DND-41 (cell line): ENCODE results near the gene C1QTNF2.

Source experiments
- ATAC-seq: fragments of 200-7000 bp; cut with Tn5 transposase; 3 replicates; pipeline ENCODE4 v1.9.1; 2021; ENCODE audit warnings: low read depth; ENCODE audit not compliant: insufficient read depth
- DNase-seq: peaks from one replicate; pipeline ENCODE4 v3.0.0-alpha.2; 2020
- H2AFZ ChIP-seq: 2 replicates; pipeline ENCODE4 v1.6.0; 2012; ENCODE audit warnings: low read depth, low read length
- H3K27ac ChIP-seq: 2 replicates; pipeline ENCODE4 v1.5.1; 2012; ENCODE audit warnings: low read length, inconsistent platforms
- H3K27me3 ChIP-seq: fragments of 200-600 bp; sonication (generic); 2 replicates; pipeline ENCODE4 v1.6.0; 2012; ENCODE audit warnings: low read length, mild to moderate bottlenecking, inconsistent platforms; ENCODE audit not compliant: insufficient read depth, poor library complexity
- H3K36me3 ChIP-seq: 2 replicates; pipeline ENCODE4 v1.5.1; 2012; ENCODE audit warnings: low read length, inconsistent platforms; ENCODE audit not compliant: insufficient read depth
- H3K4me1 ChIP-seq: 2 replicates; pipeline ENCODE4 v1.5.1; 2012; ENCODE audit warnings: mild to moderate bottlenecking, low read length; ENCODE audit not compliant: insufficient read depth
- H3K4me2 ChIP-seq: 2 replicates; pipeline ENCODE4 v1.6.0; 2012; ENCODE audit warnings: mild to moderate bottlenecking, moderate library complexity, low read length, inconsistent platforms; ENCODE audit not compliant: insufficient read depth
- H3K4me3 ChIP-seq, 2 experiments: fragments of 200-600 bp in 1 of 2; shearing (Covaris generic) in 1 of 2; 2 replicates each; pipeline ENCODE4 v1.5.1; 2012 to 2016; ENCODE audit warnings: inconsistent platforms in 2 of 2, low read length in 2 of 2, mild to moderate bottlenecking in 2 of 2, low read depth in 1 of 2, moderate library complexity in 1 of 2
- H3K79me2 ChIP-seq: 2 replicates; pipeline ENCODE4 v1.6.0; 2012; ENCODE audit warnings: low read length, inconsistent platforms; ENCODE audit not compliant: insufficient read depth
- H3K9ac ChIP-seq: 2 replicates; pipeline ENCODE4 v1.6.0; 2012; ENCODE audit warnings: low read depth, mild to moderate bottlenecking, inconsistent platforms, low read length, moderate library complexity
- H3K9me3 ChIP-seq: 2 replicates; pipeline ENCODE4 v1.5.1; 2012; ENCODE audit warnings: low read length, moderate library complexity, mild to moderate bottlenecking, inconsistent platforms; ENCODE audit not compliant: insufficient read depth, severe bottlenecking
- H4K20me1 ChIP-seq: 2 replicates; pipeline ENCODE4 v1.6.0; 2012; ENCODE audit warnings: low read length; ENCODE audit not compliant: insufficient read depth
- CTCF ChIP-seq: IDR thresholded peaks from 2 replicates; pipeline ENCODE4 v1.5.1; 2012; ENCODE audit warnings: borderline replicate concordance, low read length, moderate library complexity, mild to moderate bottlenecking; ENCODE audit not compliant: poor library complexity, severe bottlenecking; ENCODE audit errors: extremely low read depth
- EZH2 ChIP-seq: IDR thresholded peaks from 3 replicates; pipeline ENCODE4 v1.6.1; 2012; ENCODE audit warnings: borderline replicate concordance, low read depth, mild to moderate bottlenecking, moderate library complexity, low read length, inconsistent platforms; ENCODE audit not compliant: severe bottlenecking

The C1QTNF2 gene

GRCh38 chr5:160376416-160376815 lies 6.0 kb upstream of the C1QTNF2 start:
- no peak overlapping the region for H3K4me3 ChIP-seq
- H3K79me2 ChIP-seq = no peaks in the 10 kb centered on the region
- no peaks in the 10 kb centered on the region for H3K9me3 ChIP-seq
- H3K4me2 ChIP-seq = no peak overlapping the region
- no peak for DNase-seq
- no peak overlapping the region for H3K9ac ChIP-seq
- TF ChIP-seq EZH2 (no peak), CTCF (no peak)
- no peaks in the 10 kb centered on the region for H3K36me3 ChIP-seq
- H3K27me3 ChIP-seq = peaks cover 14% of the 10 kb centered on the region
- ATAC-seq = no peak
- H2AFZ ChIP-seq = no peak overlapping the region
- no peaks in the 10 kb centered on the region for H4K20me1 ChIP-seq
- no peak overlapping the region for H3K27ac ChIP-seq
- H3K4me1 ChIP-seq = no peaks in the 10 kb centered on the region

GRCh38 chr5:160375701-160376100 lies 5.3 kb upstream of the C1QTNF2 start:
- H3K4me1 ChIP-seq = no peaks in the 10 kb centered on the region
- no peak overlapping the region for H3K4me3 ChIP-seq
- no peak overlapping the region for H2AFZ ChIP-seq
- no peak overlapping the region for H3K9ac ChIP-seq
- DNase-seq (no peak), ATAC-seq (no peak)
- no peaks in the 10 kb centered on the region for H3K36me3 ChIP-seq
- H3K27ac ChIP-seq = no peak overlapping the region
- H3K27me3 ChIP-seq = peaks cover 14% of the 10 kb centered on the region
- H3K4me2 ChIP-seq = no peak overlapping the region
- H3K9me3 ChIP-seq = no peaks in the 10 kb centered on the region
- H3K79me2 ChIP-seq = no peaks in the 10 kb centered on the region
- no peaks in the 10 kb centered on the region for H4K20me1 ChIP-seq
- TF ChIP-seq CTCF (no peak), EZH2 (no peak)

GRCh38 chr5:160375166-160375565 lies 4.7 kb upstream of the C1QTNF2 start:
- Histone ChIP-seq H3K4me2 (no peak overlapping the region), H3K27me3 (peaks cover 14% of the 10 kb centered on the region), H3K79me2 (no peaks in the 10 kb centered on the region), H3K36me3 (no peaks in the 10 kb centered on the region), H3K9me3 (no peaks in the 10 kb centered on the region), H3K9ac (no peak overlapping the region), H3K27ac (no peak overlapping the region), H3K4me3 (no peak overlapping the region), H4K20me1 (no peaks in the 10 kb centered on the region), H2AFZ (no peak overlapping the region), H3K4me1 (no peaks in the 10 kb centered on the region)
- no peak for DNase-seq
- no peak for ATAC-seq
- no peak for TF ChIP-seq EZH2
- no peak for TF ChIP-seq CTCF

- Histone ChIP-seq H3K4me1 (no peaks in the 10 kb centered on the region), H3K27me3 (peaks cover 14% of the 10 kb centered on the region), H2AFZ (no peak overlapping the region), H3K79me2 (no peaks in the 10 kb centered on the region), H3K4me2 (no peak overlapping the region), H3K9me3 (no peaks in the 10 kb centered on the region), H3K4me3 (no peak overlapping the region), H3K27ac (no peak overlapping the region), H3K36me3 (no peaks in the 10 kb centered on the region), H3K9ac (no peak overlapping the region), H4K20me1 (no peaks in the 10 kb centered on the region)
- no peak for TF ChIP-seq EZH2
- TF ChIP-seq CTCF = no peak
- DNase-seq = no peak
- ATAC-seq = no peak
These were observed 868 bp upstream of the C1QTNF2 start for GRCh38 chr5:160371294-160371693.
